CD4-positive, alpha-beta T cell treated with Interleukin-4 for 1 hour (primary cell): ENCODE data around the gene SCARF1.

Experiments used
- DNase-seq, 2 donors: peaks; one replicate each; pipeline ENCODE4 v3.0.0-alpha.2; 2020 to 2022

Gene SCARF1

DNA sequence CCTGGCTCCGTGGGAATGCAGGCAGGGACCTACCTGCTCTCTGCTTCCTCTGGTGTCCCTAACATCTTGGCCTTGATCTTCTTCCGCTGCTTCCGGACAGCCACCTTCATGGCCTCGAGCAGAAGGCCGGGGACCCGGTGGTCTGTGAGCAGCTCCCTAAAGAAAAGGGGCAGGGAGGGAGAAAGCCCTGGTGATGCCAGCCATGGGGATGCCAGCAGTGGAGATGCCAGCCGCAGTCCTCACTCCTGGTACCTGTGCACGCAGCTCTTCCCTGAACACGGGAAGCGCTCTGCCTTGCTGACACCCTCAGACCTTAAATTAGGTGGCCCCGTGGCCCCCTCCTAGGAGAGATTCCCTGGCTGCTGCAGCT is 2.3 kb upstream of the SCARF1 start:
- DNase-seq, result no peak

DNA sequence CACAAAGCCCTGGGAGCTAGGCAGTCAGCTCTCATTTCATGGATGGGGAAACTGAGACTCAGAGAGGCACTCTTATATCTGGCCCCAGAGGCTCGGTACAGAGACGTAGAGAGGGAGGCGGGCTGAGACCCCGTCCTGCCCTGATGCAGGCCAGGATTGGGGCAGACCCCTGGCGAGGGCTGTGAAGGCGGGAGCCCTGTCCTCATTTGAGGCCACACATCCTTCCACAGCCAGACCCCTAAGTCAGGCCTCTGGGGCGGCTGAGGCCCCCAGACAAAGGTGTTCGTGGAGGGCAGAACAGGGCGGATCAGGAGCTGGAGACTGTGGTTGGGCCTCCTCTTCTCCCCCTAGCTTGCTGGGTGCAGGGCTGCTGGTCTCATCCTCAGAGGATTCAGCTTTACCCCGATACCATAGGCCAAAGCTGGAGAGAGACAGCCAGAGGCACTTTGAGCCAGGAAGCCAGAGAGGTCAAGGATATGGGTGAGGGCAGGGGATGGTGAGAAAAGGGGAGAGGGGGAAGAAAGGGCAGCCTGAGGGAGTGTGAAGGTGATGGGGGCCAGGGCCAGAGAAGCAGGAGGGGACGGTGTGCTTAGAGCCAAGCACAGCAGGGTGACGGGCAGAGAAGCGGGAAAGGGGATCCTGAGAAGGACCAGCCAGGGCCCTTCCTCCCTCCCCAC is 805 bp upstream of the SCARF1 start:
- DNase-seq, result no peak

DNA sequence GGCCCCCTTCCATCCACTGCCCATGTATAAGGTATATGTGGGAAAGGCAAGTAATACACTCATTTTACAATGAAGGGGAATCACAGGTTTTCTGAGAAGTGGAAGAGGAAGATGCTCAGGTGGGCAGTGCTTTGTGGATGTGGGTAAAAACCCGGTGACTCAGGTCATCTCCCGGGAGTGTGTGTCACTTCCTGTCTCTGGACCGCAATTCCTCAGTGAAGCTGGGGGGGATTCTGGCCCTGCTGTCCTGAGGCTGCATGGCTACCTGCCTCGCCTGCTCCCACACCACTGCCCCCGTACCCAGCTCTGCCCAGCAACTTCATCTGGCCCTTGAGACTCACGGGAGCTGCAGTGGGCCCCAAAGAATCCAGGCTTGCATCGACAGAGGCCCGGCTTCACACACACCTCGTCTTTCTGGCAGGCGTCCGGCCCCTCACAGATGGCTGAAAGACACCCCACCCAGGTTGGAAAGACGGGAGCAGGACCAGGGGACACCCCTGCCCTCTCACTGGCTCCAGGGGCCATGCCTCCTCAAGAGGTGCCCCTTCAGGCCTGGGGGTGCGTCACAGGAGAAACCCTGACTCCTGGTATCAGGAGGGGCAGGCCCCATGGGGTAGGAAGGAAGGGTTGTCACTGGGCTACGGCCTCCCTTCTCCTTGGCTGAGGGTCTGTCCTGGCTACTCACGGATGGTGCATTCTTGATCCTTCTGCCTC is 882 bp downstream of the SCARF1 start:
- peak; percentile 33 to 70 for DNase-seq

DNA sequence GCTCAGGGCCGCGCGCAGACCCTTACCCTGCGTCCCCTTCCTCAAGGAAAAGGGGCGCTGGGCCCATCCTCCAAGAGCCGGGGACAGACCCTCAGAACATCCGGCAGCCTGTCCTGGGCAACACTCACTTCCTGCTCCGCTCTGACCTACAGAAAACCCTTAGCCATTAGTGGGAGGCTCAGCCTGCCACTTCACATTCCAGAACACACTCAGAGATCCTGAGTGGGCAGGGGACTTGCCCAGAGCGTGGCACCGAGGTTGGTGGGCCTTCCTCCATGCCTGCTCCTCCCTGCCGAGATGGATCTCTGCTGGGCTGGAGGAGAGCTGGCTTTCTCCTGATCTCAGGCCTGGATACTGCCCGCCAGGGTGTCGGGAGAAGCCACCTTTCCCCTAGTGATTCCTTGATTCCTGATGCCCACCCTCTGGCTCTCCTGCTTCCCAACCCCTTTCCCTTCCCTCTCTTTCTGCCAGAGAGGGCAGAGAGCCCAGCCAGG is 1.5 kb downstream of the SCARF1 start:
- no peak for DNase-seq

DNA sequence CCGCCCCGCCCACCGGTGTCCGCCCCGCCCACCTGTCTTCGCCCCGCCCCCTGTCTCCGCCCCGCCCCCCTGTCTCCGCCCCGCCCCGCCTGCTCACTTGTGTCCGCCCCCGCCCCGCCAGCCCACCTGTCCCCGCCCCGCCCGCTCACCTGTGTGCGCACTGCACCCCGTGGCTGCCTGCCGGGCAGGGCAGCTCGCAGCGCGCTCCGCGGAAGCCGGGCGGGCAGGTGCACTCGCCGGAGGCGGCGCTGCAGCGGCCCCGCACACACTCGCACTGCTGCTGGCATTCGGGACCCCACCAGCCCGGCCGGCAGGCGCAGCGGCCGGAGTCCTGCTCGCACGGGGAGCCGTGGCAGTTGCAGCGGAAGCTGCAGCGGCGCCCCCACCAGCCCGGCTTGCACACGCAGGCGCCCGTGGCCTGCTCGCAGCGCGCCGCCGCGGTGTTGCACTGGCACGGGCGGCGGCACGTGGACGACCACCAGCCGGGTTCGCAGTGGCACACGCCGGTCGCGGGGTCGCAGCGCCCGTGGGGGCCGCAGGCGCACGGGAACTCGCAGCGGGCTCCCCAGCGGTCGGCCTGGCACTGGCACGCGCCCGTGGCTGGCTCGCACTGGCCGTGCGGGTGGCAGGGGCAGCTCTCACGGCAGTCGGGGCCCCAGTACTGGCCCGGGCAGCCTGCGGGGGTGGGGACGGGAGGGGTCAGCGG is 2.1 kb downstream of the SCARF1 start:
- DNase-seq, result peak; percentile 68 to 75

DNA sequence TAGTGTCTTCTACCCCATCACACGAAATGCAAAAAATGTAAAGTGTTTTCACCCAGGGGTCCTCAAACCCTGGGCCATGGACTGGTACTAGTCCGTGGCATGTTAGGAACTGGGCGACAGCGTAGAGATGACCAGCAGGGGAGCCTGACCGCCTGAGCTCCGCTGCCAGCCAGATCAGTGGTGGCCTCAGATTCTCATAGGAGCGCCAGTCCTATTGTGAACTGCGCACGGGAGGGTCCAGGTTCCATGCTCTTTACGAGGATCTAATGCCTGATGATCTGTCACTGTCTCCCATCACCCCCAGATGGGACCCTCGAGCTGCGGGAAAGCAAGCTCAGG is 4.5 kb downstream of the SCARF1 start:
- DNase-seq, result no peak

DNA sequence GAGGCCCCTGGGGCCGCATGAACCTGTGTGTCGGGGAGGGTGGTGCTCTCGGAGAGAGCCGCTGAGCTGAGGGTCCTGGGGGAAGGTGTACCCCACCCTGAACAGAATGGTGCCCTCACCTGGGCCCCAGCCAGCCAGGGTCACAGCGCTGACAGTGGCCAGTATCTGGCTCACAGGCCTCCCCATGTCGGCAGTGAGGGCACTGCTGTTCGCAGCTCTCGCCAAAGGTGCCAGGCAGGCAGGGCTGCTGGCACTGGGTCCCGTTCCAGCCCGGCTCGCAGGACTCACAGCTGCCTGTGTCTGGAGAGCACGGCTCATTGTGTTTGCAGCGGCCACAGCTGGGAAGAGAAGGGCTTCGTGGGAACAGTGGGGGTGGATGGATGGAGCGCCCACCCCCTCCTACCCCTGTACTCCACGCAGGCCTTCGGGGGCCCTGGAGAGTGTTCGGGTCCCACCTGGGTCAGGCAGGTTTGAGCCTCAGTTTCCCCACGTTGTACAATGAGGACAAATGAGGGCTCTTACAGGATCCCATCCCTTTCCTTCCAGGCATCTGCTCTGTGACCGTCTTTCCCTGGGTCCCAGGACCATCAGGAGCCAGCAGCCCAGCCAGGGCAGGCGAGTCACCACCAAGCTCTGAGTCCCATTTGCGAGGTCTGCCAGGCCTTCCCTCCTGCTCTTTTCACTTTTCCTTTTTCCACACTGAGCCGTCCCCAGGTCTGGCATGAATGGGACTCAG is 5.0 kb downstream of the SCARF1 start:
- no peak for DNase-seq

DNA sequence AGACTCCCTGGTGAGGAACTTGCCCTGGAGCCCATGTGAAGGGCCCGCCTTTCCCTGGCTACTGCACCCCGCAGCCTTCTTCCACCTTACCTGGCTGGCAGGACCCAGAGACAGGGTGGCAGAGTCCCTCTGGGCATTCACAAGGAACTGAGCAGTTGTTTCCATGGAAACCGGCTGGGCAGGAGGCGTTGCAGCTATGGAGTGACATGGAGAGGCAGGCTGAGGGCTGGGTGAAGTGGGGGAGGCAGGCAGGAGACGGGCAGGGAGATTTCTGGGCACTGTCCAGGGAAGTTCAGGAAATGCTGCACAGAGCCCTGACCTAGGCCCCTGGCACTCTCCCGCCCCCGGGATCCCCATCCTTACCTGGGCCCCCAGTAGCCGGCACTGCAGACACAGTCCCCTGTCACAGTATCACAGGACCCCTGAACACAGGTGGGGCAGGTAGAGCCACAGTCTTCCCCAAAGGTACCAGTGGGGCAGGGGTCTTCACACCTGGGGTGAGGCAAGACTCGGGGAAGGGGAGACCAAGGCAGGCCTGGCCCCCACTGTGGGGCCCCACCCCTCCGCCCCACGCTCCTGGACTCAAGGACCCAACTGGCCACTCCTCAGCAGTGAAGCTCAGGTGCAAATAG is 5.9 kb downstream of the SCARF1 start:
- no peak for DNase-seq

DNA sequence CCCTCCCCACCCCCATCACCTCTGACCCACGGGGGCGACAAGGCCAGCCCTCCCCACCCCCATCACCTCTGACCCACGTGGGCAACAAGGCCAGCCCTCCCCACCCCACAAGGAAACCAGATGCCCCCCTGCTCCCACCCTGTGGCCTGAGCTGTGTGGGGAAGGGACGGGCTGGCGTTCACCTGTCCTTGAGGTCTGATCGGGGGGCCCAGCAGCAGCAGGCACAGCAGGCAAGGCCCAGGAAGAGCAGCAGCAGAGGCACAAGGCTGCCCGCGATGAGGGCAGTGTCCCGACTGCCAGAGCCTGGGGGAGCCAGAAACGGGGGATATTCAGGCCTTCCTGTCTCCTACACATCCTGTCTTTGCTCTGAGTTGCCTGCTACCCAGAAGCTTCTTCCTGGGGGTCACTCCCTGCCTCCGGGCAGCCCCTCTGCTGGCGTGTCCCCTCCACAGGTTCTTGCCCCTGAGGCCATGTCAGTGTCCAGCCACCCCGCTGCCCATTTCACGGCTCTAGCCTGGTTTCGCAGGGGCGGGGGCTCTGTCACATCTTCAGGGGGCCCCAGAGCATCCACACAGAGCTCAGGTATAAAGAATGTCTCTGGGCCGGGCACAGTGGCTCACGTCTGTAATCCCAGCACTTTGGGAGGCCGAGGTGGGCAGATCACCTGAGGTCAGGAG is 6.8 kb downstream of the SCARF1 start:
- DNase-seq, result no peak

DNA sequence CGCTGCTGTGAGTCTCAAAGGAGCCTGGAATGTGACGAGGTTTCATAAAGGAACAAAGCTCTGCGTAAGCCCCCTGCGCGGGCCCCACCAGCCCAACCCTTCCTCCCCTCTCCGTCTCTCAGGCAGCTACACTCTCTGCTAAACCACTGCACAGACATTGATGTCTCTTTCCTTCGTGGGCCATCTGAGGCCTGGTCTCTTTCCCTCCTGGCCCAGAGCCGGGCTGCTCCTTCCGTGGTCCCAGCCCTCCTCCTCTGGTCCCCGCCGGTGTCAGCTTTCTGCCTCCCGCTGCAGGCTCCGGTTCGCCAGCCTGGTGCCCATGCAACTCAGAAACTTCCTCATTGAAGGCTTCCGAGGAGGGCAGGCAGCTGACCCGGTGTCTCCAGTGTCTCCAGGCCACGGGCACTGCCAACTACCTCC is 7.4 kb downstream of the SCARF1 start:
- DNase-seq, result no peak

DNA sequence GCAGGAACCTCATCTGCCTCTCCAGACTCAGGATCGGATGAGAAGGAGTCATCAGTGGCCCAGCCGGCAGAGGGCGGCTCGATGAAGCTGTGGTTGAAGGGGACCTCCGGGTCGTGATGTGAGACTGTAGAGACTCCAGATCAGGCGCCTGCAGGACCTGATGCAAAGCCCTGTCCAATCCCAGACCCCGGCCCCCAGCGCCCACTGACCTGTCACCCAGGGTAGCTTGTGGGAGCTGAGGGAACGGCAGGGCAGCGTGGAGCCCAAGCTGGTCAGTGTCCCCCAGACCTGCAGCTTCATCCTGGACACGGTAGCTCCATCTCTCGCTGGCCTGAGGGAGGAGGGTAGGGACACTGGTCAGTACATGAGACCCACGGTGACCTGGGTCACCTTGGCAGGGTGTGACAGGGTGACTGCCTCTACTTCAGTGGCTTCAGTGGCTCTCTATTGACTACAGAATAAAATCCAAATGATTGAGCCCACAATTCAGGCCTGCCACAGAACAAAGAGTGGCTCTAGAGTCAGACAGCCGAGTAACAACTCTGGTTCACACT is 8.7 kb downstream of the SCARF1 start:
- no peak for DNase-seq

DNA sequence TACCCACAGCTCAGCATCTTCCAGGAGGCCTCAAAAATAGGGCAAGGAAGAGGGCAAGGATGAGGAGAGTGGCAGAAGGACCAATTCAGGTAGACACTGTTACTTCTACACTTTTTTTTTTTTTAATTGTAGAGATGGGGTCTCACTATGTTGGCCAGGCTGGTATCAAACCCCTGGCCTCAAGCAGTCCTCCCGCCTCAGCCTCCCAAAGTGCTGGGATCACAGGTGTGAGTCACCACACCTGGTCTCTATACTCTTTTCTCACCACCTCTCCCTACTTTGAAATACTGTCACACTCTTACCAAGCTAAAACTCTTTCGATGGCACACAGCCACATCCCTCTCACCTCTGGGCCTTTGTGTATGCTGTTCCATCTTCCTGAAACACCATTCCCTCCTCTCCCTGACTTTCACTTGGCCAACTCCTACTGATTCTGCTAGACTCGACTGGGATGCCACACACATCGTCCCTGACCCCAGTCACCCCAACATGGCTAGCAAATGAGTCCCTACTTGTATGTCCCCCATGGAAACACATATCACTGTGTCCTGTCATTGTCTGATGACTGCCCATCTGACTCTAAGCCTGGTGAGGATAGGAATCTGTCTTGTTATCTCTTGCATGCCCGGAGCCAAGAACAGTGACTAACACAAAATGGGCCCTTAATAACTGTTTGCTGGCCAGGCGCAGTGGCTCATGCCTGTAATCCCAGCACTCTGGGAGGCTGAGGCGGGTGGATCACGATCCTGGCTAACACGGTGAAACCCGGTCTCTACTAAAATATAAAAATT is 9.7 kb downstream of the SCARF1 start:
- DNase-seq, result no peak

DNA sequence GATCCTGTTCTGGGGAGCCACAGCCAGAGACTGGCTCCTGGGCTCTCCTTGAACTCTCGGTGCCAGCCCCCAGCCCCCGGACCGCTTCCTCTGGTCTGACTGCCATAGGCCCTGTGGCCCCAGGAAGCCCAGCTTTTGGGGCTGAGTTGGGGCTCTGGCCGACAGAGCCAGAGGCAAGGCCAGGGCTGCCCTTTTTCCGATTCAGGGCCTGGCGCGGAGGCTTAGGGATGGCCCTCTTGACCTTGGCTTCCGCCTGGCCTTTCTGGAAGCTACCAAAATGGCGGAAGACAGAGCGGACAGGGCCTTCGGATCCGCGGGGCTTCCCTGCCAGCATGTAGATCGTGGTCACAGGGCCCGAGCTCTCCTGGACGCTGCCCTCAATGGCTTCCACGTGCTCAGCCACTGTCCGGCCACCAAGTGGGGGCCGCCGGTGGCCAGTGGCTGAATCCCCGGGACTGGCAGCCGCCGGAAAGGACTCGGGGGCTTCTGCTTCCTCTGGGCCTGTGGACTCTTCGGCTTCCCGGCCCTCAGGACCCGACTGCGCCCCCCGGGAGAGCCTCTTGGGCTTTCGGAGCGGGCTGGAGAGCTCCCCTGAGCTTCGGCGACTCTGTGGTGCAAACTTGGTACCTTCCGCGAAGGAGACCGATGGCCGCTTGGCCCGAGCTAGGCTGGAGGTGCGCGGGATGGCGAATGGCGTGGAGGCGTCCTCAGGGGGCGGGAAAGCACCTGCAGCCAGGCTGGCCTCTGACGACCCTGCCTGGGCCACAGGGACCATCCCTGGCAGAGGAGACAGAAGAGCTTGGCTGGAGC is 10.5 kb downstream of the SCARF1 start:
- DNase-seq, result no peak

DNA sequence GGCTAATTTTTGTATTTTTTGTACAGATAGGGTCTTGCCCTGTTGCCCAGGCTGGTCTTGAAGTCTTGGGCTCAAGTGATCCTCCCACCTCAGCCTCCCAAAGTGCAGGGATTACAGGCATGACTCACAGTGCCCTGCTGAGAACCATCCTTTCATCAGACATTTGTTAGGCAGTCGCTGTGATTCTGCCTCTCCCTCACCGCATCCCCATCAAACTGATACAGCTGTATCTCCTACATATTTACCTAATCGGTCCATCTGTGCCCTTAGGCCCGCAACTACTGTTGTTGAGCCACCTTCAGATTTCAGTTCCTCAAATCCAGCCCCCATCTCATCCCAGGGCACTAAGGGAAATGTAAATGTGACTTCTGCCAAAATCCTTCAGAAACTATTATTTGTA is 14.9 kb downstream of the SCARF1 start:
- no peak for DNase-seq

DNA sequence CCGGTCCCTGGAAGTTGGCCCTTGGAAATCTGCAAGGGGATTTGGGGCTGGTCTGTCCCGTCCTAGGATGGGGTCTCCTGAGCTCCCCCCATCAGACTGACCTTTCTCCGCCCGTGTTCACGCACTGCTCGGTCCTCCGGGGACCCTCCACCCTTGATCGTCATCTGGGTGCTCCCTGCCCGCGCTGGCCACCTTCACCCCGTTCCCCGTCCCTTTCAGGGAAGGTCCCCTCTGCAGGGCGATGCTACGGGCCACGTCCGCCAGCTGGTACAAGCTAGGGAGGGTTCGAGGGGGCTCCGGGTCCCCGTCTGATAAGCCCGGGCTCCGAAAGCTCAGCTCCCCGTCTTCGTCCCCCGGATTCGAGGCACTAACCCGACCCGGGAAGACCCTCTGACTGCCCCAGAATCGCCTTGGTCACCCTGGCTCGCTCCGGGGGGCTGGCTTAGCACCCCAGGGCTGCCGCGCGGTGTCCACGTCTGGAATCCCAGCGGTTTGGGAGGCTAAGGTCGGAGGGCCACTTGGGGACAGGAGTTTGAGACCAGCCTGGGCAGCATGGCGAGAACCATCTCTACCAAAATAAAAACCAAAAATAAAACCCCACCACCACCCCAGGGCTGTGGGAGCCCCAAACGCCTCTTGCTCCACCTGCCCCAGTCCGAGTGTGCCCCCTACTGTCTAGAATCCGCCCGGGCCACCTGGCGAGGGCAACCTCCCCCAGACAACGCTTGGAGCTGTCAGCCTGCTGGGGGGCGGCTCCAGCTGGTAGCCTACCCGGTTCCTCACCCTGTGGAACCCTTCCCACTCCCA is 15.8 kb downstream of the SCARF1 start:
- DNase-seq, result peak; percentile 74 to 82

DNA sequence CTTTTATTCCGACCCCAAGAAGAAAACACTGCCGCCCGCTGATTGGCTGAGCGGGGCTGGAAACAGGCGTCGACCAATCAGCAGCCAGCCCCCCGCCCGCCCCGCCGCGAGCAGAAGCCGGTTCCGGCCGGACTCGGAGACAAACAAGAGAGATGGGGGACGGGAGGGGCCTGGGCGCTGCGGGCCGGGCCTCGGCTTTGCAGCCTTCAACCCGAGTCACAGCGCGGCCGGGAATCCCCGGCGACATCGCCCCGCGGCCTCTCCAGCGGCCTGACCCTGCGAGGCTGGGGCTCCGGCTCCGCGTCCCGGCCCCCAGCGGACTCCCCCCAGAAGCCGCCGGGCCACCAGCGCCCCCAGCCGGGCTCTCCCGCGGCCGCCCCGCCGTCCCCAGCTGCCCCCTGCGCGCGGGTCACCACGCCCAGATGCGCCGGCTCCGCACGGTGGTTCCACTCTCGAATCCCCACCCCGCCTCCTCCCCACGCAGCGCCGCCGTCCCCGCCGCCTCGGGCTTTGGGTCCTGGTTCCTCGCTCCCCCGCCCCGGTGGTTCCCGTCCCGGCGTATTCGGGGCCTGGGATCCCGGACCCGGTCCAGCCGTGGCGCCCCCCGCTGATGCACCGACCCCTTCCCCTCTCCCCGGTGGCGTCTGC is 16.6 kb downstream of the SCARF1 start:
- DNase-seq, result peak; percentile 93 to 94

DNA sequence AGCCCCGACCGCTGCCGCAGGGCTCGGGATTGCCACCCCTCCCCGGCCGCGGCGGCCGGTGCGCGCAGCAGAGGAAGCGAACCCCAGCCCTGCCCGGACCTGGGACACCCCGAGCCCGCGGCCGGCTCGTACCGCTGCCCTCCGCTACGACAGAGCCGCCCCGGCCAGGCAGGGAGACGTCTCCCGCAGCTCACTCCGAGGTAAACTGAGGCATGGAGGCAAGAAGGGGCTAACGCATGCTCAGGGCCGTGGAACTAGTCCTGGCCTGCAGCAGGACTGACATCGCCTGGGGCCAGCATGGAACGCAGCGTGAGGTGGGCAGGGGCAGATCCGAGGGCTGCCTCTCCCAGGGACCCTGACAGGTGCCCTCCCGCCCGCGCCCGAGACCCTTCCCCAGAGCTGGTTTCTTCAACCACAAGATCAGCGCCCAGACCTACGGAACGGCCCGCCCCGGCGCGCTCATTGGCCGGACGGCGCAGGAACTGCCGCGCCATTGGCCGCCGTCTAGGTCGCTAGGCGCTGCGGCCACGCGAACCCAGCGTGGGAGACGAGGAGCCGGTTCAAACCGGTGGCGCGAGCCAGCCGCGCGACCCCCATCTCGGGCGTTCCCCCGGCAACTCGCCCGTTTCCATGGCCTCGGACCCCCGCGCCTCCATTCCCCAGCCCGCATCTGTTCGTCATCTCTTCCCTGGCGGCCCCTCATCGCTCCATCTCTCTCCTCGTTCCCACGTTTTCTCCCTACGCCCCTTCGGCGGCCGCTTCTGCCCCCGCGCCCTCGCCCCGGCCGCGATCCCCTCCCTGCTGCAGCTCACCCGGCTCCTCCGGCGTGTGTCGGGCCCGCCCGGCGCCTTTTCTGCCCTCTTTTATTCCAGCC is 17.3 kb downstream of the SCARF1 start, which contains the start of gene SLC43A2:
SLC43A2 (minus strand) TSS at position 853 of the 874 bp plus-strand sequence. CDS start 960 bp downstream, outside the sequence.
- peak; percentile 75 to 78 for DNase-seq
